Ishikawa (cell line): ENCODE measurements around the gene MON2.

Experiments used
- CEBPB ChIP-seq: IDR thresholded peaks from 2 replicates; pipeline ENCODE4 v1.6.1; 2012
- CREB1 ChIP-seq: IDR thresholded peaks from 2 replicates; pipeline ENCODE4 v1.6.1; 2012; ENCODE audit warnings: low read depth
- EGR1 ChIP-seq: IDR thresholded peaks from 2 replicates; pipeline ENCODE4 v1.6.1; 2012
- EP300 ChIP-seq: IDR thresholded peaks from 2 replicates; pipeline ENCODE4 v1.6.1; 2012; ENCODE audit warnings: borderline replicate concordance
- FOXM1 ChIP-seq: IDR thresholded peaks from 2 replicates; pipeline ENCODE4 v1.6.1; 2012; ENCODE audit warnings: low read depth, borderline replicate concordance
- NFIC ChIP-seq: IDR thresholded peaks from 2 replicates; pipeline ENCODE4 v1.6.1; 2012
- RAD21 ChIP-seq: IDR thresholded peaks from 2 replicates; pipeline ENCODE4 v1.6.1; 2012; ENCODE audit warnings: low read depth
- TAF1 ChIP-seq: IDR thresholded peaks from 2 replicates; pipeline ENCODE4 v1.6.1; 2012; ENCODE audit warnings: low read depth, mild to moderate bottlenecking
- TCF12 ChIP-seq: IDR thresholded peaks from 2 replicates; pipeline ENCODE4 v1.6.1; 2012; ENCODE audit warnings: low read depth
- TEAD4 ChIP-seq: IDR thresholded peaks from 2 replicates; pipeline ENCODE4 v1.6.1; 2012
- YY1 ChIP-seq: IDR thresholded peaks from 2 replicates; pipeline ENCODE4 v1.6.1; 2012; ENCODE audit warnings: low read depth
- ZBTB7A ChIP-seq: IDR thresholded peaks from 2 replicates; pipeline ENCODE4 v1.6.1; 2012; ENCODE audit warnings: low read depth
- TF ChIP-seq, protein P1 (sequence below): IDR thresholded peaks from 2 replicates; pipeline ENCODE4 v1.6.1; 2012; ENCODE audit warnings: low read depth, mild to moderate bottlenecking
- TF ChIP-seq, protein P2 (sequence below): IDR thresholded peaks from 2 replicates; pipeline ENCODE4 v1.6.1; 2012
- TF ChIP-seq, protein P3 (sequence below): IDR thresholded peaks from 2 replicates; pipeline ENCODE4 v1.6.1; 2012

Gene MON2

DNA sequence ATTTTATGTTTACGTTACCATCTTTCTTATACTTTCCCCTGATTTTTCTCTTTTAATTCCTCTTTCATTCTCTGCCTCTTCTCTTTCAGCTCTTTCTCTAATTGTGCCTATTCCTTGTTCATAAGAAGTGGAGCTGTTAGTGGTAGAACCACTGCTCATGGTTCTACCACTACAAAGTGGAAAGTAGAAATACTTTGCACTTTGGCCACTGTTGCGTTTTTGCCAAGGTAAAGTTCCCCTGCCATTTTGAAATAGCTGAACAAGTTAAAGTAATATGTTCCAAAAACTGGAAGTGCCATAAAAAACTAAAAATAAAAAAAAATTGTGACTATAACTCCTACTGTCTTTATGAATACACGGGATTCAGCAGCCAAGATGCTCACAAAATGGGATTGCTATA lies 130.6 kb downstream of the MON2 start:
- no peak for TF ChIP-seq CEBPB
- TF ChIP-seq EP300, result no peak
- TF ChIP-seq RAD21, result no peak
- TF ChIP-seq TAF1, result no peak
- TF ChIP-seq FOXM1, result no peak
- TF ChIP-seq TCF12, result no peak
- no peak for TF ChIP-seq YY1
- no peak for TF ChIP-seq CREB1
- TF ChIP-seq, protein P1, sequence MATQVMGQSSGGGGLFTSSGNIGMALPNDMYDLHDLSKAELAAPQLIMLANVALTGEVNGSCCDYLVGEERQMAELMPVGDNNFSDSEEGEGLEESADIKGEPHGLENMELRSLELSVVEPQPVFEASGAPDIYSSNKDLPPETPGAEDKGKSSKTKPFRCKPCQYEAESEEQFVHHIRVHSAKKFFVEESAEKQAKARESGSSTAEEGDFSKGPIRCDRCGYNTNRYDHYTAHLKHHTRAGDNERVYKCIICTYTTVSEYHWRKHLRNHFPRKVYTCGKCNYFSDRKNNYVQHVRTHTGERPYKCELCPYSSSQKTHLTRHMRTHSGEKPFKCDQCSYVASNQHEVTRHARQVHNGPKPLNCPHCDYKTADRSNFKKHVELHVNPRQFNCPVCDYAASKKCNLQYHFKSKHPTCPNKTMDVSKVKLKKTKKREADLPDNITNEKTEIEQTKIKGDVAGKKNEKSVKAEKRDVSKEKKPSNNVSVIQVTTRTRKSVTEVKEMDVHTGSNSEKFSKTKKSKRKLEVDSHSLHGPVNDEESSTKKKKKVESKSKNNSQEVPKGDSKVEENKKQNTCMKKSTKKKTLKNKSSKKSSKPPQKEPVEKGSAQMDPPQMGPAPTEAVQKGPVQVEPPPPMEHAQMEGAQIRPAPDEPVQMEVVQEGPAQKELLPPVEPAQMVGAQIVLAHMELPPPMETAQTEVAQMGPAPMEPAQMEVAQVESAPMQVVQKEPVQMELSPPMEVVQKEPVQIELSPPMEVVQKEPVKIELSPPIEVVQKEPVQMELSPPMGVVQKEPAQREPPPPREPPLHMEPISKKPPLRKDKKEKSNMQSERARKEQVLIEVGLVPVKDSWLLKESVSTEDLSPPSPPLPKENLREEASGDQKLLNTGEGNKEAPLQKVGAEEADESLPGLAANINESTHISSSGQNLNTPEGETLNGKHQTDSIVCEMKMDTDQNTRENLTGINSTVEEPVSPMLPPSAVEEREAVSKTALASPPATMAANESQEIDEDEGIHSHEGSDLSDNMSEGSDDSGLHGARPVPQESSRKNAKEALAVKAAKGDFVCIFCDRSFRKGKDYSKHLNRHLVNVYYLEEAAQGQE, result no peak
- no peak for TF ChIP-seq TEAD4
- TF ChIP-seq EGR1, result no peak
- no peak for TF ChIP-seq ZBTB7A
- TF ChIP-seq, protein P2, sequence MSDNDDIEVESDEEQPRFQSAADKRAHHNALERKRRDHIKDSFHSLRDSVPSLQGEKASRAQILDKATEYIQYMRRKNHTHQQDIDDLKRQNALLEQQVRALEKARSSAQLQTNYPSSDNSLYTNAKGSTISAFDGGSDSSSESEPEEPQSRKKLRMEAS, result no peak
- no peak for TF ChIP-seq NFIC
- TF ChIP-seq, protein P3, sequence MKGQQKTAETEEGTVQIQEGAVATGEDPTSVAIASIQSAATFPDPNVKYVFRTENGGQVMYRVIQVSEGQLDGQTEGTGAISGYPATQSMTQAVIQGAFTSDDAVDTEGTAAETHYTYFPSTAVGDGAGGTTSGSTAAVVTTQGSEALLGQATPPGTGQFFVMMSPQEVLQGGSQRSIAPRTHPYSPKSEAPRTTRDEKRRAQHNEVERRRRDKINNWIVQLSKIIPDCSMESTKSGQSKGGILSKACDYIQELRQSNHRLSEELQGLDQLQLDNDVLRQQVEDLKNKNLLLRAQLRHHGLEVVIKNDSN, result no peak

DNA sequence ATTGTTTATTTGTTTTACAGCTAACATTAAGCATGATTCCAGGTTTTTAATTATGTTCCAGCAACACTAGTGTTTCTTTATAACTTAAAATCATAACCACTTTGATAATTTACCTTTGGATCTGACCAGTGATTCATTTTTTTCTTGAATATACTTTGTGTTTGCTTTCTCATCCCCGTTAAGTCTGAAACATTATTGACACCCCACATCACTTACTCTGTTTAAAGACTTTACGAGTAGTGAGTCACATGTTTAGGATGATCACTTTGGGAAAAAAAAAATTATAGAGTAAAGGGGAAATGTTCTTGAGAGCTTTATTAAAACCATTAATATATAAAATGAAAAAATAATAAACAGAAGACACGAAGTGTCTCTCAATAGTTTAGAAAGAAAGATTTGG lies 132.2 kb downstream of the MON2 start:
- TF ChIP-seq TAF1 (no peak), FOXM1 (no peak), NFIC (no peak), YY1 (no peak), EP300 (no peak), CEBPB (no peak)
- TF ChIP-seq, protein P3, result no peak

DNA sequence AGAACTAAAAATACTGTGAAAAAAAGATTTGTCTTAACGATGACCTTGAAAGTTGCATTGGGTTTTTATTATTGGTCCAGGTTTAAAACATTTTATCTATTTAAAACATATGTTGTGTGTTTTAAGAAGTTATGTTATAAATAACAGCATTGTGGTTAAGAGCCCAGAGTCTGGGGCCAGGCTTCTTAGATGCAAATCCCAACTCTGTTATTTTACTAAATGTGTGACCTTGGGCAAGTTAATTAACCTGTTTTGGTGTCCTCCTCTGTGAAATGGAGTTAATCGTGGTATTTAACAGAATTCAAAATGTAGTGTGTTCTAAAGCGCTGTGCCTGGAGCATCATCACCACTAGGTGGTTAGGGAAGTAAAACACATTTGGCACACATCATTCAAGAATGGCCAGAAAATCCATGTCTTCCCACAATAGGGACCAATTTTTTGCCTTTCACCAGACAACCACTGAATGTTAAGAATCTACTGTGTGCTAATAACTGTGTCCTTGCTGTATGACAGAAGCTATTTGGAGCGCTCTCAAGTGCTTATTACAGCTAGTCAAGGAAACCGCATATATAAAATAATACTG lies 133.3 kb downstream of the MON2 start:
- TF ChIP-seq YY1, result no peak
- TF ChIP-seq, protein P3, result no peak
- no peak for TF ChIP-seq RAD21
- TF ChIP-seq EP300, result no peak
- TF ChIP-seq FOXM1, result no peak
- no peak for TF ChIP-seq NFIC
- TF ChIP-seq TAF1, result no peak
- TF ChIP-seq ZBTB7A, result no peak
- TF ChIP-seq CREB1, result no peak
- TF ChIP-seq, protein P2, result no peak
- no peak for TF ChIP-seq CEBPB
- no peak for TF ChIP-seq EGR1
- TF ChIP-seq TEAD4, result no peak
- no peak for TF ChIP-seq TCF12
- TF ChIP-seq, protein P1, result no peak

DNA sequence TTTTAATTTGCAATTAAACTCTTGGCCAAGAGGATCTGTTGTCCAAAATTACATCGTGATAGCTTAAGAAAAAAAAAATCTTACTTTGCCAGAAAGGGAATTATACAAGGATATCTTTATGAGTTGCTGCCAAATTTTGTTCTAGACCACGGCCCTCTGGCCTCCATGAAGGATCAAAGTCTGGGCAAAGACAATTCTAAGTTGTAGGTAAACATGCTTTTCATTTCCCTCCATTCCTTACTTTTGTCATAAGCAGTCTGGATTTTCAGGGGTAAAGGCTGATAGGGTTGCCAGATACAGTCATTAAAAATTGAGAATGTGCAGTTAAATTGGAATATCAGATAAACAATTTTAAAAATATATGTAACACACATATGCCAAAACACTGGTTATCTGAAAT lies 135.1 kb downstream of the MON2 start:
- TF ChIP-seq, protein P2, result no peak
- TF ChIP-seq TAF1 (no peak), TCF12 (no peak), NFIC (no peak), EGR1 (no peak), EP300 (no peak), CREB1 (no peak), RAD21 (no peak), ZBTB7A (no peak), YY1 (no peak)
